ENCODE data around the gene DNER. TPM values are rescaled to one million over a fixed set of nuclear protein-coding genes. Genes with fewer than 3 reads are reported as not detected.
"Not testable (repeated sequence)": the region's sequence is repeated elsewhere in the genome, so short reads cannot be mapped to it uniquely, and the experiment has no call there.

Gene DNER
- total and polyA plus RNA-seq, 4 donors: 56.5 to 446 (median 269) TPM

GRCh38 chr2:229392196-229392595 lies 322.2 kb downstream of the DNER start:
- H3K27me3 ChIP-seq (ENCODE audit: control insufficient read depth, insufficient read depth, low read length): no peaks in the 10 kb centered on the region
- peaks cover 5% of the 10 kb centered on the region for H3K4me1 ChIP-seq (ENCODE audit: control insufficient read depth, insufficient read depth, low read length)
- no peak overlapping the region for H3K4me3 ChIP-seq (ENCODE audit: low read depth, low read length)
- H3K9me3 ChIP-seq (ENCODE audit: control insufficient read depth, insufficient read depth, low read length): no peaks in the 10 kb centered on the region
- DNase-seq (ENCODE audit: low read depth in 4 of 6, low spot score in 6 of 6): peak in 3 of 6 donors; percentile 19 to 64 (median 35)
- WGBS (ENCODE audit: insufficient coverage): no CpG with 5 or more reads among the region's 2 CpGs
- H3K27ac ChIP-seq (ENCODE audit: low read depth, low read length): peak overlapping the region; percentile 17
- H3K36me3 ChIP-seq (ENCODE audit: control insufficient read depth, insufficient read depth, low read length): peaks cover 6% of the 10 kb centered on the region

- H3K27me3 ChIP-seq (ENCODE audit: control insufficient read depth, insufficient read depth, low read length): no peaks in the 10 kb centered on the region
- no peak for DNase-seq (ENCODE audit: low read depth in 4 of 6, low spot score in 6 of 6)
- H3K36me3 ChIP-seq (ENCODE audit: control insufficient read depth, insufficient read depth, low read length): no peaks in the 10 kb centered on the region
- peaks cover 1% of the 10 kb centered on the region for H3K9me3 ChIP-seq (ENCODE audit: control insufficient read depth, insufficient read depth, low read length)
- H3K4me3 ChIP-seq (ENCODE audit: low read depth, low read length): no peak overlapping the region
- peaks cover 5% of the 10 kb centered on the region for H3K4me1 ChIP-seq (ENCODE audit: control insufficient read depth, insufficient read depth, low read length)
- WGBS (ENCODE audit: insufficient coverage): 96% methylated on average over 4 of the region's 4 CpGs
- no peak overlapping the region for H3K27ac ChIP-seq (ENCODE audit: low read depth, low read length)
Observed at GRCh38 chr2:229388731-229389130, 325.6 kb downstream of the DNER start.

- peak in 2 of 6 donors; percentile 53 to 55 for DNase-seq (ENCODE audit: low read depth in 4 of 6, low spot score in 6 of 6)
- Histone ChIP-seq H3K27me3 (ENCODE audit: control insufficient read depth, insufficient read depth, low read length) (no peaks in the 10 kb centered on the region), H3K4me1 (ENCODE audit: control insufficient read depth, insufficient read depth, low read length) (peaks cover 5% of the 10 kb centered on the region), H3K9me3 (ENCODE audit: control insufficient read depth, insufficient read depth, low read length) (peaks cover 1% of the 10 kb centered on the region), H3K4me3 (ENCODE audit: low read depth, low read length) (no peak overlapping the region), H3K36me3 (ENCODE audit: control insufficient read depth, insufficient read depth, low read length) (no peaks in the 10 kb centered on the region), H3K27ac (ENCODE audit: low read depth, low read length) (peak overlapping the region; percentile 17)
- WGBS (ENCODE audit: insufficient coverage): 41% methylated on average over 4 of the region's 5 CpGs
Observed at GRCh38 chr2:229387866-229388265, 326.5 kb downstream of the DNER start.

GRCh38 chr2:229380101-229380625 lies 334.2 kb downstream of the DNER start:
- WGBS (ENCODE audit: insufficient coverage): no CpG with 5 or more reads among the region's 5 CpGs
- Histone ChIP-seq H3K4me1 (ENCODE audit: control insufficient read depth, insufficient read depth, low read length) (no peaks in the 10 kb centered on the region), H3K4me3 (ENCODE audit: low read depth, low read length) (no peak overlapping the region), H3K27me3 (ENCODE audit: control insufficient read depth, insufficient read depth, low read length) (no peaks in the 10 kb centered on the region), H3K9me3 (ENCODE audit: control insufficient read depth, insufficient read depth, low read length) (no peaks in the 10 kb centered on the region), H3K36me3 (ENCODE audit: control insufficient read depth, insufficient read depth, low read length) (no peaks in the 10 kb centered on the region), H3K27ac (ENCODE audit: low read depth, low read length) (no peak overlapping the region)
- DNase-seq (ENCODE audit: low read depth in 4 of 6, low spot score in 6 of 6): no peak

GRCh38 chr2:229378386-229378785 lies 336.0 kb downstream of the DNER start:
- H3K4me3 ChIP-seq (ENCODE audit: low read depth, low read length): no peak overlapping the region
- WGBS (ENCODE audit: insufficient coverage): 100% methylated on average over 3 of the region's 3 CpGs
- no peak for DNase-seq (ENCODE audit: low read depth in 4 of 6, low spot score in 6 of 6)
- no peaks in the 10 kb centered on the region for H3K27me3 ChIP-seq (ENCODE audit: control insufficient read depth, insufficient read depth, low read length)
- no peaks in the 10 kb centered on the region for H3K36me3 ChIP-seq (ENCODE audit: control insufficient read depth, insufficient read depth, low read length)
- H3K9me3 ChIP-seq (ENCODE audit: control insufficient read depth, insufficient read depth, low read length): no peaks in the 10 kb centered on the region
- no peak overlapping the region for H3K27ac ChIP-seq (ENCODE audit: low read depth, low read length)
- no peaks in the 10 kb centered on the region for H3K4me1 ChIP-seq (ENCODE audit: control insufficient read depth, insufficient read depth, low read length)

- WGBS (ENCODE audit: insufficient coverage): 80% methylated on average over 1 of the region's 1 CpG
Observed at GRCh38 chr2:229376866-229377265, 337.5 kb downstream of the DNER start.

GRCh38 chr2:229375251-229375650 lies 339.1 kb downstream of the DNER start:
- Histone ChIP-seq H3K4me1 (ENCODE audit: control insufficient read depth, insufficient read depth, low read length) (no peaks in the 10 kb centered on the region), H3K9me3 (ENCODE audit: control insufficient read depth, insufficient read depth, low read length) (no peaks in the 10 kb centered on the region), H3K27me3 (ENCODE audit: control insufficient read depth, insufficient read depth, low read length) (no peaks in the 10 kb centered on the region), H3K36me3 (ENCODE audit: control insufficient read depth, insufficient read depth, low read length) (no peaks in the 10 kb centered on the region), H3K4me3 (ENCODE audit: low read depth, low read length) (no peak overlapping the region), H3K27ac (ENCODE audit: low read depth, low read length) (no peak overlapping the region)
- DNase-seq (ENCODE audit: low read depth in 4 of 6, low spot score in 6 of 6): no peak

More at GRCh38 chr2:229376866-229377265, 337.5 kb downstream of the DNER start:
- Histone ChIP-seq H3K27ac (ENCODE audit: low read depth, low read length) (no peak overlapping the region), H3K9me3 (ENCODE audit: control insufficient read depth, insufficient read depth, low read length) (no peaks in the 10 kb centered on the region), H3K4me1 (ENCODE audit: control insufficient read depth, insufficient read depth, low read length) (no peaks in the 10 kb centered on the region), H3K4me3 (ENCODE audit: low read depth, low read length) (no peak overlapping the region), H3K36me3 (ENCODE audit: control insufficient read depth, insufficient read depth, low read length) (no peaks in the 10 kb centered on the region), H3K27me3 (ENCODE audit: control insufficient read depth, insufficient read depth, low read length) (no peaks in the 10 kb centered on the region)
- DNase-seq (ENCODE audit: low read depth in 4 of 6, low spot score in 6 of 6): no peak

GRCh38 chr2:229373311-229373710 lies 341.0 kb downstream of the DNER start:
- H3K4me3 ChIP-seq (ENCODE audit: low read depth, low read length); H3K36me3 ChIP-seq (ENCODE audit: control insufficient read depth, insufficient read depth, low read length); H3K27ac ChIP-seq (ENCODE audit: low read depth, low read length); H3K4me1 ChIP-seq (ENCODE audit: control insufficient read depth, insufficient read depth, low read length); H3K27me3 ChIP-seq (ENCODE audit: control insufficient read depth, insufficient read depth, low read length); DNase-seq (ENCODE audit: low read depth in 4 of 6, low spot score in 6 of 6); H3K9me3 ChIP-seq (ENCODE audit: control insufficient read depth, insufficient read depth, low read length): not testable (repeated sequence)
- no CpG with 5 or more reads among the region's 4 CpGs for WGBS (ENCODE audit: insufficient coverage)

GRCh38 chr2:229372207-229372606 lies 342.1 kb downstream of the DNER start:
- Histone ChIP-seq H3K4me3 (ENCODE audit: low read depth, low read length) (no peak overlapping the region), H3K9me3 (ENCODE audit: control insufficient read depth, insufficient read depth, low read length) (no peaks in the 10 kb centered on the region), H3K27me3 (ENCODE audit: control insufficient read depth, insufficient read depth, low read length) (no peaks in the 10 kb centered on the region), H3K4me1 (ENCODE audit: control insufficient read depth, insufficient read depth, low read length) (no peaks in the 10 kb centered on the region), H3K36me3 (ENCODE audit: control insufficient read depth, insufficient read depth, low read length) (no peaks in the 10 kb centered on the region), H3K27ac (ENCODE audit: low read depth, low read length) (no peak overlapping the region)
- 79% methylated on average over 3 of the region's 3 CpGs for WGBS (ENCODE audit: insufficient coverage)
- no peak for DNase-seq (ENCODE audit: low read depth in 4 of 6, low spot score in 6 of 6)

- no peak overlapping the region for H3K27ac ChIP-seq (ENCODE audit: low read depth, low read length)
- H3K36me3 ChIP-seq (ENCODE audit: control insufficient read depth, insufficient read depth, low read length): peaks cover 5% of the 10 kb centered on the region
- H3K4me3 ChIP-seq (ENCODE audit: low read depth, low read length): no peak overlapping the region
- DNase-seq (ENCODE audit: low read depth in 4 of 6, low spot score in 6 of 6): peak in 1 of 6 donors; percentile 66
- no peaks in the 10 kb centered on the region for H3K9me3 ChIP-seq (ENCODE audit: control insufficient read depth, insufficient read depth, low read length)
- no peaks in the 10 kb centered on the region for H3K4me1 ChIP-seq (ENCODE audit: control insufficient read depth, insufficient read depth, low read length)
- H3K27me3 ChIP-seq (ENCODE audit: control insufficient read depth, insufficient read depth, low read length): no peaks in the 10 kb centered on the region
- 85% methylated on average over 2 of the region's 3 CpGs for WGBS (ENCODE audit: insufficient coverage)
Observed at GRCh38 chr2:229371086-229371485, 343.3 kb downstream of the DNER start.

Data from spinal cord (tissue), 10 donors.